Lower leg skin (tissue), 4 donors: Measurements from ENCODE around the gene MRPL18. TPM values are rescaled to one million over a fixed set of nuclear protein-coding genes. Genes with fewer than 3 reads are reported as not detected.

Experiments
- DNase-seq, 2 donors: peaks; one replicate each; pipeline ENCODE4 v3.0.0-alpha.2; 2019; ENCODE audit warnings: low spot score in 2 of 2
- H3K4me3 ChIP-seq: fragments of 200-600 bp; sonication (generic); 2 replicates; pipeline ENCODE4 v1.5.1; 2017; ENCODE audit warnings: mild to moderate bottlenecking, low read depth; ENCODE audit not compliant: poor library complexity, severe bottlenecking
- POLR2A ChIP-seq, 2 donors: fragments of 450-650 bp; IDR thresholded peaks; one replicate each; pipeline ENCODE4 v1.6.1; 2016 to 2017; ENCODE audit warnings: antibody characterized with exemption in 2 of 2, mild to moderate bottlenecking in 1 of 2, moderate library complexity in 1 of 2
- WGBS, 2 donors: methylation state at CpG; one replicate each; pipeline ENCODE4 v1.1.5; 2018; 5-methylcytosine and 5-hydroxymethylcytosine counted together
- intact Hi-C: fragments of 100-400 bp; cut with DNase I; formaldehyde crosslinking; loops from one replicate; pipeline ENCODE4 v1.15.0; 2023; ENCODE audit warnings: low total_unique reads
- total RNA-seq, 4 donors: library from RNA; depleted of rRNA; stranded (reverse); fragments of >200 nt; gene quantifications; one replicate each; pipeline ENCODE4 v1.1.0, GENCODE V29; 2016
- TF ChIP-seq, protein P1 (sequence below), 3 donors: fragments of 450-650 bp; IDR thresholded peaks; one replicate each; pipeline ENCODE4 v1.5.1; 2016; ENCODE audit warnings: antibody characterized with exemption in 3 of 3, mild to moderate bottlenecking in 3 of 3, moderate library complexity in 2 of 3

The MRPL18 gene
- total RNA-seq, 4 donors from 2014 or later: 57.4 to 68.6 (median 59.2) TPM

GRCh38 chr6:159753081-159753872 lies 37.0 kb upstream of the MRPL18 start:
- no peak for DNase-seq
- intact Hi-C loops: no loop called here
- no peak for TF ChIP-seq POLR2A (IDR thresholded peaks at IDR 0.05)
- TF ChIP-seq, protein P1, sequence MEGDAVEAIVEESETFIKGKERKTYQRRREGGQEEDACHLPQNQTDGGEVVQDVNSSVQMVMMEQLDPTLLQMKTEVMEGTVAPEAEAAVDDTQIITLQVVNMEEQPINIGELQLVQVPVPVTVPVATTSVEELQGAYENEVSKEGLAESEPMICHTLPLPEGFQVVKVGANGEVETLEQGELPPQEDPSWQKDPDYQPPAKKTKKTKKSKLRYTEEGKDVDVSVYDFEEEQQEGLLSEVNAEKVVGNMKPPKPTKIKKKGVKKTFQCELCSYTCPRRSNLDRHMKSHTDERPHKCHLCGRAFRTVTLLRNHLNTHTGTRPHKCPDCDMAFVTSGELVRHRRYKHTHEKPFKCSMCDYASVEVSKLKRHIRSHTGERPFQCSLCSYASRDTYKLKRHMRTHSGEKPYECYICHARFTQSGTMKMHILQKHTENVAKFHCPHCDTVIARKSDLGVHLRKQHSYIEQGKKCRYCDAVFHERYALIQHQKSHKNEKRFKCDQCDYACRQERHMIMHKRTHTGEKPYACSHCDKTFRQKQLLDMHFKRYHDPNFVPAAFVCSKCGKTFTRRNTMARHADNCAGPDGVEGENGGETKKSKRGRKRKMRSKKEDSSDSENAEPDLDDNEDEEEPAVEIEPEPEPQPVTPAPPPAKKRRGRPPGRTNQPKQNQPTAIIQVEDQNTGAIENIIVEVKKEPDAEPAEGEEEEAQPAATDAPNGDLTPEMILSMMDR (IDR thresholded peaks at IDR 0.05): no peak
- no peak overlapping the region for H3K4me3 ChIP-seq
- WGBS, 2 donors: 80 to 90% methylated on average over 6 of the region's 6 CpGs

DNA sequence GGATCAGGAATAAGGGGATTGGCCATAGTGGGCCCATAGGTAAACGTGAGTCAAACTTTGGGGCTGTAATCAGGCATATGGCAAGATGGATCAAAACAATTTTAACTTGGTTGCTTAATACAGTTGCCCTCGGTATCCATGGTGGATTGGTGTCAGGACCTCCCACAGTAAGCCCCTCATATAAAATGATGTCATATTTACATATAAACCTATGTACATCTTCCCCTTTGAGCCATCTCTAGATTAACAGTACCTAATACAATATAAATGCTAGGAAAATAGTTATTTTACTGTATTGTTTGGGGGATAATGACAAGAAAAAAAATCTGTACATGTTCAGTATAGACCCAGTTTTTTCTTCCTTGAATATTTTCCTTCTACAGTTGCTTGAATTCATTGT lies 35.9 kb upstream of the MRPL18 start:
- intact Hi-C loops: no loop called here
- 86 to 91% methylated on average over 2 of the region's 2 CpGs for WGBS, 2 donors
- no peak for DNase-seq
- TF ChIP-seq, protein P1 (IDR thresholded peaks at IDR 0.05): no peak
- TF ChIP-seq POLR2A (IDR thresholded peaks at IDR 0.05): no peak
- H3K4me3 ChIP-seq: no peak overlapping the region

DNA sequence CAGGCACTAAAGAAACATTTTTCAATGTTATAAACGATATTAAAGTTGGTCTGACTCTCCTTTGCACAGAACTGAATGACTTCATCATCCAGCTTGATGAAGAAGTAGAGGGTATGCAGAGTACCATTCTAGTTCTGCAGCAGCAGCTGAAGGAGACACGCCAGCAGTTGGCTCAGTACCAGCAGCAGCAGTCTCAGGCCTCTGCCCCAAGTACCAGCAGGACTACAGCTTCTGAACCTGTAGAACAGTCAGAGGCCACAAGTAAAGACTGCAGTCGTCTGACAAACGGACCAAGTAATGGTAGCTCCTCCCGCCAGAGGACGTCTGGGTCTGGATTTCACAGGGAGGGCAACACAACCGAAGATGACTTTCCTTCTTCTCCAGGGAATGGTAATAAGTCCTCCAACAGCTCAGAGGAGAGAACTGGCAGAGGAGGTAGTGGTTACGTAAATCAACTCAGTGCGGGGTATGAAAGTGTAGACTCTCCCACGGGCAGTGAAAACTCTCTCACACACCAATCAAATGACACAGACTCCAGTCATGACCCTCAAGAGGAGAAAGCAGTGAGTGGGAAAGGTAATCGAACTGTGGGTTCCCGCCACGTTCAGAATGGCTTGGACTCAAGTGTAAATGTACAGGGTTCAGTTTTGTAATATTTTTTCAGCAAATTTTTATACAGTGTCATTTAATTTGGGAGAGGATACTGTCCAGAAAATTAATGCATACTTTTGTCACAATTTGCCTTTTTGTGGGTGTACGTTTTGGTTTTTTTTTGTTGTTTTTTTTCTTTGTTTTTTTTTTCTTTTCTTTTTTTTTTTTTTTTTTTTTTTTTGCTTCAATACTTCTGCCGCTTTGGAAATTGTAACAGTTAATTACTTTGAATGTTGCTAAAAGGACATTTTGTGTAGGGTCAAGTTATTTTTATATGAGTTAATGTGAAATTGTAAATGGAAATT lies 35.0 kb upstream of the MRPL18 start:
- H3K4me3 ChIP-seq: no peak overlapping the region
- intact Hi-C loops: no loop called here
- DNase-seq: no peak
- WGBS, 2 donors: 71 to 80% methylated on average over 15 of the region's 15 CpGs
- no peak for TF ChIP-seq POLR2A (IDR thresholded peaks at IDR 0.05)
- TF ChIP-seq, protein P1 (IDR thresholded peaks at IDR 0.05): no peak

- 88 to 91% methylated on average over 4 of the region's 4 CpGs for WGBS, 2 donors
- intact Hi-C loops: no loop called here
Measured at GRCh38 chr6:159756508-159756907, 33.8 kb upstream of the MRPL18 start.

More at GRCh38 chr6:159756508-159756907, 33.8 kb upstream of the MRPL18 start:
- no peak overlapping the region for H3K4me3 ChIP-seq
- DNase-seq: no peak
- TF ChIP-seq POLR2A (IDR thresholded peaks at IDR 0.05): no peak
- TF ChIP-seq, protein P1 (IDR thresholded peaks at IDR 0.05): no peak
